Caco-2 (cell line): ENCODE results near the gene MCUB. TPM values are rescaled to one million over a fixed set of nuclear protein-coding genes. Genes with fewer than 3 reads are reported as not detected.

Experiments used
- BruUV-seq: library from RNA; stranded (reverse); fragments of 400-500 nt; replicated peaks from 2 replicates; lab custom pipeline; 2021; lab: Mats Ljungman, UMichigan
- CTCF ChIA-PET: fragments of 300-600 bp; sonication (Branson Sonifier 250); formaldehyde crosslinking; loops from one replicate; lab custom pipeline; 2022; ENCODE audit warnings: antibody characterized with exemption; lab: Charles Lee
- POLR2A ChIA-PET: fragments of 300-600 bp; sonication (Branson Sonifier 250); formaldehyde crosslinking; loops from one replicate; lab custom pipeline; 2022; ENCODE audit warnings: antibody characterized with exemption; lab: Charles Lee
- DNase-seq, 2 experiments: peaks; one replicate each; pipeline versions ENCODE4 v3.0.0 to v3.0.0-alpha.2; 2020 to 2022
- H3K27me3 ChIP-seq: replicated peaks from 2 replicates; pipeline ENCODE4 v1.6.0; 2011; ENCODE audit warnings: low read length; ENCODE audit not compliant: control insufficient read depth, insufficient read depth
- H3K36me3 ChIP-seq: 2 replicates; pipeline ENCODE4 v1.5.1; 2011; ENCODE audit warnings: low read length; ENCODE audit not compliant: control insufficient read depth, insufficient read depth
- H3K4me1 ChIP-seq: fragments of 250-450 bp; sonication (Bioruptor Pico); 2 replicates; pipeline ENCODE4 v1.5.1; 2020; ENCODE audit warnings: mild to moderate bottlenecking
- H3K4me3 ChIP-seq: 2 replicates; pipeline ENCODE4 v1.5.1; 2011; ENCODE audit warnings: low read depth, mild to moderate bottlenecking, control low read depth, low read length
- H3K9me3 ChIP-seq: fragments of 250-450 bp; sonication (Bioruptor Pico); 2 replicates; pipeline ENCODE4 v1.5.1; 2020; ENCODE audit warnings: mild to moderate bottlenecking, moderate library complexity
- H3K27ac Mint-ChIP-seq: one replicate; pipeline ENCODE4 v1.8.0; 2022; ENCODE audit warnings: mixed read lengths; ENCODE audit not compliant: unreplicated experiment
- H3K27me3 Mint-ChIP-seq: one replicate; pipeline ENCODE4 v1.8.0; 2022; ENCODE audit warnings: mixed read lengths; ENCODE audit not compliant: insufficient read depth, unreplicated experiment
- H3K36me3 Mint-ChIP-seq: one replicate; pipeline ENCODE4 v1.8.0; 2022; ENCODE audit warnings: mild to moderate bottlenecking, mixed read lengths; ENCODE audit not compliant: insufficient read depth, unreplicated experiment
- H3K4me1 Mint-ChIP-seq: one replicate; pipeline ENCODE4 v1.8.0; 2022; ENCODE audit warnings: low read depth, mixed read lengths; ENCODE audit not compliant: unreplicated experiment
- H3K4me3 Mint-ChIP-seq: one replicate; pipeline ENCODE4 v1.8.0; 2022; ENCODE audit warnings: mild to moderate bottlenecking, moderate library complexity, mixed read lengths; ENCODE audit not compliant: unreplicated experiment
- H3K9me3 Mint-ChIP-seq: one replicate; pipeline ENCODE4 v1.8.0; 2022; ENCODE audit warnings: mixed read lengths; ENCODE audit not compliant: unreplicated experiment
- intact Hi-C: fragments of 100-400 bp; cut with micrococcal nuclease; formaldehyde crosslinking; loops from one replicate; pipeline ENCODE4 v1.10.0; 2022; ENCODE audit not compliant: unreplicated experiment
- total RNA-seq: library from RNA; stranded (reverse); gene quantifications from 2 replicates; pipeline ENCODE4 v1.2.3, GENCODE V29; 2022
- TF ChIP-seq, protein P1 (sequence below), 2 experiments: fragments of 200-600 bp in 1 of 2; IDR thresholded peaks; 1 replicate in 1 of 2; 2 replicates in 1 of 2; pipeline versions ENCODE4 v1.5.1 to v1.8.0; 2011 to 2022; ENCODE audit warnings: antibody characterized with exemption in 1 of 2, control low read depth in 1 of 2, inconsistent platforms in 1 of 2, low read depth in 1 of 2, low read length in 1 of 2, mild to moderate bottlenecking in 1 of 2, moderate library complexity in 1 of 2; ENCODE audit not compliant: insufficient read depth in 1 of 2, severe bottlenecking in 1 of 2, unreplicated experiment in 1 of 2

Gene MCUB
- total RNA-seq, 1 experiment from 2014 or later: 3.6 TPM

DNA sequence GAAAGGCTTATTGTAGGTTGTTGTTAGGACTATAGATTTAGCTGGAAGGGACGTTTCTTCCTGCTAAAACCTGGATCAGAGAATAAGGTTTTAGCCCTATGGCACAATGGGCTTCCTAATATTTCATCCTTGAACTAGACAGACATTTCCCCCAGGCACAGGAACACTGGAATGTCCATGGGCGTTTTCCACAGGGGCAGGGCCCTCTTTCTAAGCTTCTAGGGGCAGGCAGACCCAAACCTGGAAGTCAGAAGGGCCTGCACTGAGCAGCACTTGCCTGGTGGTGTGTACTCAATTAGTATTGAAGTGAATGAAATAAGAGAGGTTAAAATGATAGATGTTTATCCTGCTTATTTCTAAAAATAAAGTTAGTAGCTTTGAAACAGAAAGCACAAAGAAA, 102.1 kb downstream of the MCUB start:
- TF ChIP-seq, protein P1, sequence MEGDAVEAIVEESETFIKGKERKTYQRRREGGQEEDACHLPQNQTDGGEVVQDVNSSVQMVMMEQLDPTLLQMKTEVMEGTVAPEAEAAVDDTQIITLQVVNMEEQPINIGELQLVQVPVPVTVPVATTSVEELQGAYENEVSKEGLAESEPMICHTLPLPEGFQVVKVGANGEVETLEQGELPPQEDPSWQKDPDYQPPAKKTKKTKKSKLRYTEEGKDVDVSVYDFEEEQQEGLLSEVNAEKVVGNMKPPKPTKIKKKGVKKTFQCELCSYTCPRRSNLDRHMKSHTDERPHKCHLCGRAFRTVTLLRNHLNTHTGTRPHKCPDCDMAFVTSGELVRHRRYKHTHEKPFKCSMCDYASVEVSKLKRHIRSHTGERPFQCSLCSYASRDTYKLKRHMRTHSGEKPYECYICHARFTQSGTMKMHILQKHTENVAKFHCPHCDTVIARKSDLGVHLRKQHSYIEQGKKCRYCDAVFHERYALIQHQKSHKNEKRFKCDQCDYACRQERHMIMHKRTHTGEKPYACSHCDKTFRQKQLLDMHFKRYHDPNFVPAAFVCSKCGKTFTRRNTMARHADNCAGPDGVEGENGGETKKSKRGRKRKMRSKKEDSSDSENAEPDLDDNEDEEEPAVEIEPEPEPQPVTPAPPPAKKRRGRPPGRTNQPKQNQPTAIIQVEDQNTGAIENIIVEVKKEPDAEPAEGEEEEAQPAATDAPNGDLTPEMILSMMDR (IDR thresholded peaks at IDR 0.05; ENCODE audit: insufficient read depth in 1 of 2, low read depth in 1 of 2, low read length in 1 of 2, severe bottlenecking in 1 of 2, unreplicated experiment in 1 of 2): no peak
- Histone ChIP-seq H3K4me1 (no peaks in the 10 kb centered on the region), H3K36me3 (no peaks in the 10 kb centered on the region), H3K4me3 (no peak overlapping the region), H3K9me3 (no peaks in the 10 kb centered on the region), H3K27me3 (no peaks in the 10 kb centered on the region)
- ChIA-PET CTCF (no interaction called here), POLR2A (no interaction called here)
- intact Hi-C loops: no loop called here
- H3K4me1 Mint-ChIP-seq: no peaks in the 10 kb centered on the region
- H3K27me3 Mint-ChIP-seq: no peaks in the 10 kb centered on the region
- no peak for DNase-seq
- H3K27ac Mint-ChIP-seq: no peak overlapping the region
- no TSS peak for BruUV-seq
- no peak overlapping the region for H3K4me3 Mint-ChIP-seq
- no peaks in the 10 kb centered on the region for H3K9me3 Mint-ChIP-seq
- H3K36me3 Mint-ChIP-seq: no peaks in the 10 kb centered on the region

DNA sequence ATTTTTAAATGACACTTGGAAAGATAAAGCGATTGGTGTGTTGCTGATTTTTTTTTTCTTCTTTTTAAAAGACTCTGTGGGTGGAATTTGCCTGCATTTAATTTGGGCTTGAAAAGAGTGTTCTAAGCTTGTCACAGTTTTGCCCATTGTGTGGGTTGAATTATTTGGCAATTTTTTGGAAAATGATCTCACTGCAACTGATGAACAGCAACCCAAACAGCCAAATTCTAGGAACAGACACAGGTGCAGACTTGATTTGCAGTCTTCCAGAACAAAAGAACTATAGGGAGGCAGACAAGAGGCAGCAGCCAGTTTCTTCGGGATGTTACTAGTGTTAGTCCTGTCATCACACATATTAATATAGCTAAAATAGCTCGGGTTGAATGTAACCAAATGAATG, 102.7 kb downstream of the MCUB start:
- H3K9me3 Mint-ChIP-seq: no peaks in the 10 kb centered on the region

DNA sequence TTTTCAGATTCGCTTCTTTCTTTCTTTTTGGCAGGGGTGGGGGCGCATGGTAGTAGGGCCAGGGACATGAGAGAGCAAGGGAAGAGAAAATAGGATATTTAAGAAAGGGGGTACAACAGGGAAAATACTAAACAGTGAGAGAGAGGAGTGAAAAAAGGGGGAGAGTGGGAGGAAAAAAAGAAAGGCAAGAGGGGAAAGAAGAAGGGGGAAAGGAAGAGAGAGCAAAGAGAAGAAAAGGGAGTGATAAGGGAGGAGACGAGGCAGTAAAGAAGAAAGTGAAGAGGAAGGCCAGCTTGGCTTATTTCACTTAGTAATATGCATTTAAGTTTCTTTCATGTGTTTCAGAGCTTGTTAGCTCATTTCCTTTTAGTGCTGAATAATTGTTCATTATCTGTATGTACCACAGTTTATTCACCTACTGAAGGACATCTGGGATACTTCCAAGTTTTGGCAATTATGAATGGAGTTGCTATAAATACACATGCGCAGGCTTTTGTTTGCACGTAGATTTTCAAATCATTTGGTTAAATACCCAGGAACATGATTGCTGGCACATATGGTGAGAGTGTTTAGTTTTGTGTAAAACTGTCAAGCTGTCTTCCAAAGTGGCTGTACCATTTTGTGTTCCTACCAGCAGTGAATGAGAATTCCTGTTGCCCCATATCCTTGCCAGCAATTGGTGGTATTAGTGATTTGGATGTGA, 105.9 kb downstream of the MCUB start:
- Histone ChIP-seq H3K4me1 (no peaks in the 10 kb centered on the region), H3K9me3 (no peaks in the 10 kb centered on the region), H3K4me3 (no peak overlapping the region), H3K36me3 (no peaks in the 10 kb centered on the region), H3K27me3 (no peaks in the 10 kb centered on the region)
- no TSS peak for BruUV-seq
- no peak overlapping the region for H3K4me3 Mint-ChIP-seq
- POLR2A ChIA-PET: no interaction called here
- TF ChIP-seq, protein P1 (IDR thresholded peaks at IDR 0.05; ENCODE audit: insufficient read depth in 1 of 2, low read depth in 1 of 2, low read length in 1 of 2, severe bottlenecking in 1 of 2, unreplicated experiment in 1 of 2): no peak
- peaks cover under 1% of the 10 kb centered on the region for H3K9me3 Mint-ChIP-seq
- no peaks in the 10 kb centered on the region for H3K36me3 Mint-ChIP-seq
- H3K27me3 Mint-ChIP-seq: peaks cover 16% of the 10 kb centered on the region
- no peak overlapping the region for H3K27ac Mint-ChIP-seq
- CTCF ChIA-PET: no interaction called here
- DNase-seq: no peak
- intact Hi-C loops: no loop called here
- H3K4me1 Mint-ChIP-seq: no peaks in the 10 kb centered on the region

More for the DNA sequence above, 102.7 kb downstream of the MCUB start:
- Mint-ChIP-seq H3K27me3 (no peaks in the 10 kb centered on the region), H3K36me3 (no peaks in the 10 kb centered on the region), H3K27ac (no peak overlapping the region), H3K4me3 (no peak overlapping the region), H3K4me1 (no peaks in the 10 kb centered on the region)
- Histone ChIP-seq H3K27me3 (no peaks in the 10 kb centered on the region), H3K9me3 (no peaks in the 10 kb centered on the region), H3K4me1 (no peaks in the 10 kb centered on the region), H3K4me3 (no peak overlapping the region), H3K36me3 (no peaks in the 10 kb centered on the region)
- TF ChIP-seq, protein P1 (IDR thresholded peaks at IDR 0.05; ENCODE audit: insufficient read depth in 1 of 2, low read depth in 1 of 2, low read length in 1 of 2, severe bottlenecking in 1 of 2, unreplicated experiment in 1 of 2): no peak
- DNase-seq: no peak
- BruUV-seq: no TSS peak
- intact Hi-C loops: no loop called here
- POLR2A ChIA-PET: no interaction called here
- CTCF ChIA-PET: interaction anchor here (0.5 kb wide), 1 partner anchor 752 kb away, joined by 3 read pairs; no protein-coding TSS in a partner anchor
